Right ventricle myocardium inferior (tissue), 1 donor: ENCODE data around the gene PPP1R16B. TPM values are rescaled to one million over a fixed set of nuclear protein-coding genes. Genes with fewer than 3 reads are reported as not detected.
A peak's percentile ranks its signal among the peaks of the same experiment; 100 is the strongest.
"Not testable (repeated sequence)": the region's sequence is repeated elsewhere in the genome, so short reads cannot be mapped to it uniquely, and the experiment has no call there.

ENCODE experiments used
- ATAC-seq: fragments of 200-7000 bp; cut with Tn5 transposase; one replicate; pipeline ENCODE4 v1.9.1; 2020; ENCODE audit warnings: mild to moderate bottlenecking, moderate library complexity
- DNase-seq: peaks from one replicate; pipeline ENCODE4 v3.0.0; 2021; ENCODE audit errors: missing footprints
- intact Hi-C: fragments of 100-400 bp; cut with DNase I; formaldehyde crosslinking; loops from one replicate; pipeline ENCODE4 v1.11.0; 2022
- total RNA-seq: library from RNA; stranded (reverse); fragmentation: NEBNext Ultra II Directional; extraction: Animal tissue kit (Norgen Biotek cat#: 25700); gene quantifications from one replicate; pipeline ENCODE4 v1.2.1, GENCODE V29; 2021
- donor health status: DM: no; HTN: yes; CAD: no; lungs with severe emphysema.

Gene PPP1R16B
- total RNA-seq, 1 donor from 2014 or later: 9.0 TPM

DNA sequence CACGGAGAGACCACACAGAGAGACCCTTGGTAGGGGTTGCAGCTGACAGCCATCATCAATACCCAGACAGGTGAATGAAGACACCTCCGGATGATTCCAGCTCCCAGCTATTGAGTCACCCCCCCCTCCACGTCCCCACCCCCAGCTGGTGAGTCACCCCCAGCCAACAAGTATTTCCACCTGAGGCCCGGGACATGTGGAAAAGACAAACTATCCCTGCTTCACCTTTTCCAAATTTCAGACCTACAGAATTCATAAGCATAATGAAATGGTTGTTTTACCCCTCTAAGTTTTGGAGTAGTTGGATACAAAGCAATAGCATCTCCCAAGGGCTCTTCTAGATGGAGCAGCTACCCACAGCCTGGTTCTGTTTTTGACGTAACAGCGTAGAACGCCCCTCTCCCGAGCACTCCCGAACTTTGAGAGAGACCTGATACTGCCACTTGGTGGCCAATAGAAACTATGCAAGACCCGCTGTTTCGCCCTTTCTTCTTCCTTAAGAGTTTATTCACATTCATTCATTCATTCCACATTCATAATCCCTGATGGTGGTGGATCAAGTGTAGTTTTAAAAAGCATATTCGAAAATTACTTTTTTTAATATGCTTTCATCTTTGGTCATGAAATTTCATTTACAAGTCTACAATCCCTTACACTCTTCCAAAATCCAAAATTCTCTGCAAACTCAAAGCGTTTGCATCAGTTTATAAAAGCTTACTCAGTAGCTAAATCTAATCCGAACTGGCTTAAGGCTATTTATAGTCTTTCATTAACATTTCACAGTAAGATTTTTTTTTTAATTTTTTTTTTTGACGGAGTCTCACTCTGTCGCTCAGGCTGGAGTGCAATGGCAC, 15.1 kb upstream of the PPP1R16B start:
- ATAC-seq: no peak
- intact Hi-C loops: no loop called here

DNA sequence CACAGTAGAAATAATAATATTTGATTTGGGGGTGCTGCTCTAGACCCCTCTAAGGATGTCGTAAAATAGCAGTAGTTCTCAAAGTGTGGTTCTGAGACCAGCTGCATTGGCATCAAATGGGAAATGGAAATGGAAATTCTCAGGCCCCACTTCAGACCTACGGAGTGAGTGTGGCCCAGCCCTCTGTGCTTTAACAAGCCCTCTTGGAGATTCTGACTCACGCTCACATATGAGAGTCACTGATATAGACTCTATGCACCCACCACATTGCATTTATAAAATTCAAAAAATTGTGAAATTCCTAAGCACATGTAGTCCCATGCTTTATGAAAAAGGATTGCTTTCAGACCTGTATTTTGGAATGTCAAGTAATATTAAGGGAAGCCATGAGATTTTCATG, 14.2 kb upstream of the PPP1R16B start:
- no peak for ATAC-seq
- intact Hi-C loops: no loop called here
- DNase-seq: no peak

More for the DNA sequence above, 15.1 kb upstream of the PPP1R16B start:
- no peak for DNase-seq

DNA sequence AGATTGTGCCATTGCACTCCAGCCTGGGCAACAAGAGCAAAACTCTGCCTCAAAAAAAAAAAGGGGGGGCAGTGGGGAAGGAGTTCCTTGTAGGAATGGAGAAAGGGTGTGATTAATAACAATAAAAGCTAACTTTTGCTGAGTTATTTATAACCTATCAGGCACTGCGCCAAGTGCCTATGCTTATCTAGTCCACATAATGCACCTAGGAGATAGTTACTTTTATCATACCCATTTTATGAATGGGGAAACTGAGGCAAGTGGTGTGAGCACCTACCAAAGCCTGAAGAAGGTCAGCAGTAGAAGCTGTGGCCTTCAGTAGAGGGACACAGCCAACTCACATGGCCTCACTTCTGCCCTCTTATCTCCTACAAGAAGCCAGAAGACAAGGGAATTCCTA, 13.6 kb upstream of the PPP1R16B start:
- ATAC-seq (no peak), DNase-seq (no peak)
- intact Hi-C loops: no loop called here

DNA sequence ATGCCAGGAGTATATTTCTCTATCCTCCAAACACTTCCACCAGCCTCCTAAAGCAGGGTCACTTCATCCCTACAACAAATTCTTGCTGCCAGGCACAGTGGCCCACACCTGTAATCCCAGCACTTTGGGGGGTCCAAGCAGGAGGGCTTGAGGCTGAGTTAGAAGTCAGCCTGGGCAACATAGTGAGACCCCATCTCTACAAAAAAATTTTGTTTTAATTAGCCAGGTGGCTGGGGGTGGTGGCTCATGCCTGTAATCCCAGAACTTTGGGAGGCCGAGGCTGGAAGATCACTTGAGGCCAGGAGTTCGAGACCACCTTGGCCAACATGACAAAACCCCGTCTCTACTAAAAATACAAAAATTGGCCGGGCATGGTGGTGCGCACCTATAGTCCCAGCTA, 11.4 kb upstream of the PPP1R16B start:
- ATAC-seq, intact Hi-C loops, DNase-seq: not testable (repeated sequence)

DNA sequence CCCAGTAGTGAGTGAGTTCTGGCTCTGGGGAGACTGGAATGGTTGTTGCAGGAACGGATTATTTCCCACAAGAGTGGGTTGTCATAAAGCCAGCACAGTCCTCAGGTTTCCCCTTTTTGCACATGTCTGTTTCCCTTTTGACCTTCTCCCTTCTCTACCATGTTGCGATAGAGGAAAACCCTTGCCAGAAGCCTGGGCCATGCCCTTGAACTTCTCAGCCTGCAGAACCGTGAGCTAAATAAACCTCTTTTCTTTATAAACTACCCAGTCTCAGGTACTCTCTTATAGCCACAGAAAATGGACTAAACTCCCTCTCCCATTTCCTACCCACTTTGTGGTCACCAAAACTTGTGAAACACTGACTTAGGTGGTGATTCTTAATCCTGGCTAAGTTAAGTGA, 7.2 kb upstream of the PPP1R16B start:
- intact Hi-C loops: no loop called here
- ATAC-seq (no peak), DNase-seq (no peak)

DNA sequence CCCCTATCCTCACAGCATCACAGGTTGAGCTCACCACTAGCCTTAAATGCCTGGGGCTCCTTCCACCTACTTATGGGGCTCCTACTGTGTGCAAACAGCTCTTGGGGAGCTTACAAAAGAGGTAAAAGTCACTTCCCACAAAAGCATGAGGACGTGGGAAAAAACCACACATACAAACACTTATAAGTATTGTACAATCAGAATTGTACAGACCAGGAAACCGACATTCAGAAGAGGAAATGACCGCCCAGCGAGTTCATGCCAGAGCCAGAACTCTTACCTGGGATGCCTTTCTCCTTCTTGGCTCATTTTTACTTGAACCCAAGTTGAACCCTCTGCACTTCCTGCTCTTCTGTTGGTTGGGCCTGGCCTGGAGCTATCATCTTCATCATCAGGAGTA, 6.3 kb upstream of the PPP1R16B start:
- intact Hi-C loops: no loop called here
- ATAC-seq: peak; percentile 42

DNA sequence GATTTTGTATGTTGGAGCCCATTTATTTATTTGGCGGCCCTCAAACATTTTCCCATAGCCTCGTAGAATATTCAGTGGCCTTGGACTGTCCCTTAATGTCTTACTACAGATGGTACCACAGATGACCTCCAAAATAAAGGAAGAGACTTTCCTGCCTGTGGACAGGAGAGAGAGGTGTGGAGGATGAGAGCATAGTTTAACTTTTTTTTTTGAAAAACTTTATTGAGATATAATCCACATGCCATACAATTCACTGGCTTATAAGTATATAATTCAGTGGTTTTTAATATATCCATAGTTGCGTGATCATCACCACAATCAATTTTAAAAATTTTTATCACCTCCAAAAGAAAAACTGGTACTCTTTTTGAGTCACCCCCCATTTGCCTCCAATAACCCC, 4.6 kb upstream of the PPP1R16B start:
- intact Hi-C loops: no loop called here
- no peak for ATAC-seq

More for the DNA sequence above, 6.3 kb upstream of the PPP1R16B start:
- DNase-seq: no peak

DNA sequence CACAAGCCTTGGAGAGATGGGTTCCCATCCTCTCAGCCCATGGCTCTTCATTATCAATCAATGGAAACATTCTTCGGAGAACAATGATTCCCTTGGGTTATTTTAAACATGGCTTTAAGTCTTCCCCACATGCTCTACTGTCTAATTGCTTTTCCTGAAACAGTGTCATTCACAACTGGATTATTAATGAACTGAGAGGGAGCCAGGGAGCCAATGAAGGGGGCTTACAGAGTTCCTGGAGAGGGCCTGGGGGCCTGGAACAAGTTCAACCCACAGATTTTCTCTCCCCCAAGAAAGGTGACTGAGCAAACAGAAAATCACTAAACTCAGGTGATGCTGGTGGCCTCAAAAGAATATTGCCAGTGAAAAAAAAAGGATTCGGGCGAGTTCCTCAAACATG, 1.3 kb upstream of the PPP1R16B start:
- DNase-seq: no peak
- no peak for ATAC-seq
- intact Hi-C loops: no loop called here

More for the DNA sequence above, 4.6 kb upstream of the PPP1R16B start:
- DNase-seq: no peak

DNA sequence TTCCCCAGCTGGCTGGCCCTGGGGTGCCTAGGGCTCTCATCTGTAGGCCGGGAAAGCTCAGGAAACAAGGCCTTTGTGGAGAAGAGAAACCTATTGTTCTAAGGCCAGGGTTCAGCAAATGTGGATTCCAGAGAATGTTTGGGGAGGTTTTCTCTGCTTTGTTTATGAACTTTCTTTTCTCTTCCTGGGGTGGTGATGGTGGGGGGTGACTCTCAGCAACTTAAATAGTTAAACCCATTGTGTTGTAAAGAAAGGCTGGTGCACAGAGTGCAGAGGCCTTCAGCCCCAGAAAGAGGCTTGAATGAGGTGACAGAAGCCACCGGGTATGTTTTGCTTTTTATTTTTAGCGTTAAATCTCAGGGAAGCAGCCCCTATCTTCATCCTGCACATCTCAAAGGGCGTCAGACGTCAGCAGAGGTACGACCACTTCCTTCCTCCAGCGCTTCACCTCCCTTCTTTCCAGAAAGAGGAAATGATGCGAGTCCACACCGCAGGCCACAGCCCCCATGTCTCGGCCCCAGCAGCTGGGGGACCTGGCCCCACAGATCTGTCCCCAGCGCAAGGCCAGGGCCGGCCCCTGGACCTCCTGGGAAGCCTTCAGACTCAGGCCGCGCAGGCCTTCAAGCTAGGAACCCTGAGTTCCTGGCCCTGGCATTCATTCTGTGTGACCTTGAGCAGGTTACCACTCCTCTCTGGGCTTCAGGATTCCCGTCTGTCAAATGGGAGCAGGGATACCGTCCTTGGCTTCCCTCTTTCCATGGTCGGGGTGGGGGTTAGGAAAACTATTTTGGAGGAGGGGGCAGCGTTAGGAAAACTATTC, 605 bp upstream of the PPP1R16B start:
- ATAC-seq (no peak), DNase-seq (no peak)
- intact Hi-C loops: loop anchor here (5.0 kb wide), 1 partner anchor 87 kb away; no protein-coding TSS in a partner anchor

DNA sequence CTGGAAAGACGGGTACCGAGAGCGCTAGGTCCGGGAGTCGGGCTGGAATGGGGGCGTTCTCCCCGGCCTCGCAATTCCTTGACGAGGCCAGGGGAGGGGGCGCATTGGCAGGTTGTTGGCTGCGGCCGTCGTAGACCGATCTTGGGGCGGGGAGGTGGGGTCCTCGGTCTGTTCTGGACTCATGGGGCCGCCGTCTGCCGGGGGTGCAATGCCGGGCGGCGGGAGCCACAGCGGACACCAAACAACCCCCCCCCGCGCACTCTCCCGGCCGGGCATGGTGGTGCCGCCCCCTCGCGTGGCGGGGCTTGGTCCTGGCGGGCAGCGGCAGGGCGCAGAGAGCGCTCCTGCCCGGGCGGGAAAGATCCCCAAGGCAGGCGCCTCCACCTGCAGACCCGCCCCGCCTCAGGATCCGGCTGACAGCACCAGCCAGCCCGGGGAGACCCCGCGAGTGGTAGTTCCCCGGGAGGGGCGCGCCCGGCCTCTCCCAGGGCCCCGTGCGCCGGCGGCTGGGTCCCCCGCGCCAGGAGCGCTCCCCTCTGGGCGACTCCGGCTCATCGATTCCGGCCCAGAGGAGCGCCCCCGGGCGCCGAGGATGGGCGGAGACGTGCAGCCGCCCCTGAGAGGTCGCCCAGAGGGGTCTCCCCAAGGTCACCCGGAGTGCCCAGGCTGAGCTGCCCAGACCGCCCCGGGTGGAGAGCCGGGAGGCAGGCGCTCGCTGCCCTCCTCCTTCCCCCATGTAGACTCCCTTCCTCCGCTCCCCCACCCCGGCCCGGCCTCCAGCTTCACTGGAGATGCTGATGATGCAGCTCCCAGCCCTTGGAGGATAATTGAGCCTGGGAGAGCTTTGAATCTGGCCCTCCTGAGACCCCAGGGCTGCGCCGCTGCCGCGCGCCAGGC, 709 bp downstream of the PPP1R16B start:
- ATAC-seq (peak; percentile 32), DNase-seq (no peak)
- intact Hi-C loops: loop anchor here (2.0 to 5.0 kb wide), 2 partner anchors 69 to 86 kb away; no protein-coding TSS in a partner anchor

DNA sequence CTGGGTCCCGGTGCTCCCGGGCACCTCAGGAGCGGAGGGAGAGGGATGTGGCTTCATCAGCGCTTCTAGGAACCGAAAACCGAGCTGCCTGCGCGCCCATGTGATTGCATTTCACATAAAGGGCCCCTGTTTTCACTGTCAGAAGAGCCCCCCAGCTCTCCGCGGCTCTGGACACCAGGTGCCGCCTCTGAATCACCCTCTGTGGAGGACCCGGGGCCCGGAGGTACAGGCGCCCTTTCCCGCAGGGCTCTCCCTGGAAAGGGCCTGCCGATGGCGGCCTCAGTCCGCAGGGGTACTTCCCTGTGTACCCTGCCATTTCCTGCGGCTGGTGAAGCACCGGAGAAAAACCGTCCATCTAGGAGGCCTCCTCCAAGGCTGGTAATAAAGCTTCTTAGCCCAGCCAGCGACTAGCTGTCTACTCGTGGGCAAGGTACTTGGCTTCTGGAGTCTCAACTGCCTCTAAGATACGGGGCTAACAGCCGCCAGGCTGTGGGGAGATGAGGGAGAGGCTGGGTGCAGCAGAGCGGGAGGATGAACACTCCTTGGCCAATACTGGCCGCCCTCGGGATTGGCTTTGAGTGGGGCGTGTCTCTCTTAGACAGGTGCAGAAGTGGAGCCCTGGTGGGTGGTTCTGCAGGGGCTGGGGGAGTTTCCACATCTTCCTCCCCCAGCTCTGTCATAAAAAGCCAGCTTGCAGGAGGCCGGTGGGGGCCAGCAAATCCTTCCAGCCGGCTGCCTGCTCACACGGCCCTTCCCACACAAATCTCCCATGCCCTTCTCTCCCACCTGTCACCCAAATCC, 1.6 kb downstream of the PPP1R16B start:
- DNase-seq: no peak
- intact Hi-C loops: loop anchor here (2.0 to 5.0 kb wide), 2 partner anchors 68 to 85 kb away; no protein-coding TSS in a partner anchor

DNA sequence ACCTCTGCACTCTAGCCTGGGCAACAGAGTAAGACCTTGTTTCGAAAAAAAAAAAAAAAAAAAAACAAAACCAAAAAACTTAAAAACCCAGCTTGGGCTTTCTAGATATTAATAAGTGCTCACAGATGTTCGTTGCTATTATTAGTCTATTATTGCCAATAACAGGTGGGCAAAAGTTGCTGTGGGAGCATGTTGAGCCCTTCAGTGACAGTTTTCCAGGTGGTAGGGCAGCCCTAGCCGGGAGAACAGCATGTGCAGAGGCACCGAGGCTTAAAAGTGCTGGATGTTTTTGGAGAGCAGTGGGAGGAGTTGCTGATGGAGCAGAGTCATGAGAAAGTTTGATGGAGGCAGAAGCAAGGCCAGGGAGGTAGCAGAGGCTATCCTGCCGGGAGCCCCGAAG, 4.4 kb downstream of the PPP1R16B start:
- no peak for ATAC-seq
- intact Hi-C loops: loop anchor here (5.0 kb wide), 1 partner anchor 82 kb away; no protein-coding TSS in a partner anchor
- DNase-seq: no peak

More for the DNA sequence above, 1.6 kb downstream of the PPP1R16B start:
- ATAC-seq: no peak

DNA sequence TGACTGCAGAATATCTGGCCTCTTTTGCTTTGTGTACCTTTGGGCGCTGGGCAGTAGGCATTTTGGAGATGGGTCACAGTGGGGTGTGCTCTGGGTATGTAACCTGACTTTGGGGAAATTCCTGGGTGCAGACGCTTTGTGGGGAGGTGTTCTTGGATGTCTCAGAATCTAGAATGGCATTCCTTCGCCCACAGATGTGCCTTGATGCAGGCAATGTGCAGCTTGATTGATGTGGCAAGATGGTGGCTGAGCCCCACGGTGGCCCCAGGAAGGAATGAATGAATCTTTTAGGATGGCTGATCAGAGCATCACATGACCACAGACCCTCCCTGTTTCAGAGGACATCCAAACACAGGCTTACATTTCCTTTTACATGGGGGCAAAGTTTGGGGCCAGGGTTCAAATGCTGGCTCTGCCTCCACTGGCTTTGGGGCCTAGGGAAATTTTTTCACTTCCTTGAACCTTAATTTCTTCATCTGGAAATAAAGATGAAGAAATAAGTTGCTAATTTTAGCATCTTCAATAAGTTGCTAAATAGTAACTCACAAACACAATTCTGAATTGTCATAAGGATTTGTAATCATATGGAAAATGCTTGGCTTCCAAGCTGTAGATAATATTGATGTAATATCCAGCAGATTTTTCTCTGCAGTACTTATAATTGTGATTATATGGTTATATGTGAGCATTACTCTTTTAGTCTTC, 5.6 kb downstream of the PPP1R16B start:
- intact Hi-C loops: no loop called here
- DNase-seq (no peak), ATAC-seq (no peak)

DNA sequence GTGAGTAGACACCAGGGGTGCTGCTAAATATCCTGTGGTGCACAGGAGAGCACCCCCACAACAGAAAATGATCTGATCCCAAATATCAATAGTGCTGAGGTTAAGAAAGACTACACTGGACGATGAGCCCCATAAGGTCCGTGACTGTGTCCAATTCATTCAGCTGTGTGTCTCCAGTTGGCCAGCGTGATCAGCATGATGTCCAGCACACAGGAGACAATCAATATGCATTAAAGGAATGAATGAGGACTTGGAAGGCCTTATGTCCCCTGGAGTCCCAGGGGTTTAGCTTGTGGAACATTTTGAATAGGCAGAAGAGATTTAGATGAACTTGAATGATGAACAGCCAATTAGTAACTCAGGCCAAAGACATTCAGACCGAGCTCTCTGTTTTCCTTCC, 6.3 kb downstream of the PPP1R16B start:
- ATAC-seq (no peak), DNase-seq (no peak)
- intact Hi-C loops: no loop called here

DNA sequence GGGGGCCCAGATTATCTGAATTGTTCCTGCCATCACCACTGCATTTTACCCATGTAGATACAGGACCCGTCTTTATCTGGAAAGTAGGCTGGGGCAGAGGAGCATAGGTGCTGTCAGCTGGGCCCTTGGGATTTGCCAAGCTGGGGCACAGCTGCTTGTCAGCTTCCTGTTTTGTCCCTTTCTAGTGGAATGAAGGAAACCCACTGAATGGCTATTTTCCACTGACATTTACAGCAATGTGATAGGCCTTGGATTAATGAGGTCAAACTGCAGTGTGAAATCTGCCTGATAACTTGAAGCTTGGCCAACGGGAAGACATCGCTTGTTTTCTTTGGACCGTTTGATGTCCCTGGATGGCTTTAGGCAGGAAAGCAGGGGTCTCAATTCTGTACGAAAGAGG, 6.7 kb downstream of the PPP1R16B start:
- intact Hi-C loops: no loop called here
- ATAC-seq (no peak), DNase-seq (no peak)

DNA sequence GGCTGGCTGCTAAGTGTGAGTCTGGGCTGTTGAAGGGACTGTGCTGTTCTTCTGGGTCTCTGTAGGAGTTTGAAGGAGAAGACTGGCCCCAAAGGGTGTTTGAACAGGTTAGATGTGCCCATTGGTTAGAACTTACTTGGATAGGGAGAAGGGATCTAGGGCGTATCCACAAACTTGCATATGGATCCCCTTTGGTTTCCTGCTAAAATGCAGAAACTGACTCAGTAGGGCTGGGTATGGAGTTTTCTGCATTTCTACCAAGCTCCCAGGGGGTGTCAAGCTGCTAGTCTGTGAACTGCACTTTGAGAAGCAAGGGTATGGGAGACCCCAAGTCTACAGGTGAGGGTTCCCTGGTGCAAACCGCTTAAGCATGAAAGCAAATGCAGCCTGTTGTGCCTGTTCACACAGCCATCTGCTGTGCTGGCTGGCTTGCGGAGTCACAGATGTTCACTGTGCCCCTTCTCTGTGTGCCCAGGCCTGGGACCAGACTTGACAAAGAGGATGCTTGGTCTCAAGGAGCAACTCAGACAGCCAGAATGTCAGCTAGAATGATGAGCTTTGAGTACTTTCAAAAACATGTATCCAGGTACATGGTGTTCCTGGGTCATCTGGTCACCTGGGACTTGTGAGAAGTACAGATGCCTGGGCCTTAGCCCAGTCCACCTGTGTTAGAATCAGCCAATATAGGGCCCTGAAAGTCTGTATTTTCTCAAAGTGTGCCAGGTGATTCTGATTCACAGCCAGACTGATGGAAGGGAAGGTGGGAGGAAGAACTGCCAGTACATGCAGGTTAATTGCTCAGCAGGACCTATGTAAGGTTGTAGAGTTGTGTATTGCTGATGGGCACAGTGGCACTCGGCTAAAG, 7.4 kb downstream of the PPP1R16B start:
- intact Hi-C loops: no loop called here
- ATAC-seq: no peak
- no peak for DNase-seq
